Gastrocnemius medialis (tissue), 4 donors: ENCODE measurements around the gene PGD.

Experiments used
- POLR2A ChIP-seq, 2 donors: fragments of 450-650 bp; IDR thresholded peaks; one replicate each; pipeline ENCODE4 v1.6.1; 2017; ENCODE audit warnings: antibody characterized with exemption in 2 of 2, mild to moderate bottlenecking in 2 of 2, moderate library complexity in 2 of 2
- TF ChIP-seq, protein P1 (sequence below), 5 experiments: fragments of 450-650 bp in 3 of 5; fragments of 200-600 bp in 2 of 5; sonication (generic) in 2 of 5; IDR thresholded peaks in 4 of 5; conservative IDR thresholded peaks in 1 of 5; 1 replicate in 4 of 5; 2 replicates in 1 of 5; pipeline ENCODE4 v1.5.1; 2016 to 2019; ENCODE audit warnings: antibody characterized with exemption in 5 of 5, mild to moderate bottlenecking in 3 of 5, moderate library complexity in 3 of 5

DNA sequence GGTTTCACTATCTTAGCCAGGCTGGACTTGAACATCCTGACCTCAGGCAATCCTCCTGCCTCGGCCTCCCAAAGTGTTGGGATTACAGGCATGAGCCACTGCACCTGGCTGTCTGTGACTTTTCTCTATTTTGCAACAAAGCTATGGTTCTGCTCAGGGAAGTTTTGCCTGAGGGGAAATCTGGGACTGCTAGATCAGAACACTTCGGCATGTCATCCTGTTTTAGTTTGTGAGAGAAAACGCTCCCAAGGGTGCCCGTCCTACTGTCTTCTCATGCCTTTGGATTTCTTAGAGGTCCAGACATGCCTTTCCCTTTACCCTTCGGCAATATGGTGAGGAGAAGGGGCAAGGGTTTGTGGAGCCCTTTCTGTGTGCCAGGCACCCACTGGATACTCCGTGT lies 45.4 kb downstream of the PGD start:
- TF ChIP-seq, protein P1, sequence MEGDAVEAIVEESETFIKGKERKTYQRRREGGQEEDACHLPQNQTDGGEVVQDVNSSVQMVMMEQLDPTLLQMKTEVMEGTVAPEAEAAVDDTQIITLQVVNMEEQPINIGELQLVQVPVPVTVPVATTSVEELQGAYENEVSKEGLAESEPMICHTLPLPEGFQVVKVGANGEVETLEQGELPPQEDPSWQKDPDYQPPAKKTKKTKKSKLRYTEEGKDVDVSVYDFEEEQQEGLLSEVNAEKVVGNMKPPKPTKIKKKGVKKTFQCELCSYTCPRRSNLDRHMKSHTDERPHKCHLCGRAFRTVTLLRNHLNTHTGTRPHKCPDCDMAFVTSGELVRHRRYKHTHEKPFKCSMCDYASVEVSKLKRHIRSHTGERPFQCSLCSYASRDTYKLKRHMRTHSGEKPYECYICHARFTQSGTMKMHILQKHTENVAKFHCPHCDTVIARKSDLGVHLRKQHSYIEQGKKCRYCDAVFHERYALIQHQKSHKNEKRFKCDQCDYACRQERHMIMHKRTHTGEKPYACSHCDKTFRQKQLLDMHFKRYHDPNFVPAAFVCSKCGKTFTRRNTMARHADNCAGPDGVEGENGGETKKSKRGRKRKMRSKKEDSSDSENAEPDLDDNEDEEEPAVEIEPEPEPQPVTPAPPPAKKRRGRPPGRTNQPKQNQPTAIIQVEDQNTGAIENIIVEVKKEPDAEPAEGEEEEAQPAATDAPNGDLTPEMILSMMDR (IDR thresholded peaks at IDR 0.05 in 4 of 5, conservative IDR thresholded peaks at IDR 0.05 in 1 of 5) = no peak
- TF ChIP-seq POLR2A (IDR thresholded peaks at IDR 0.05) = no peak
